HG03571 (cell line): ENCODE data around the gene TRPV5.
"Not testable (repeated sequence)": the region's sequence is repeated elsewhere in the genome, so short reads cannot be mapped to it uniquely, and the experiment has no call there.

Source experiments
- ATAC-seq: cut with Tn5 transposase; IDR thresholded peaks from one replicate; pipeline ENCODE4 v1.9.1; 2021; ENCODE audit not compliant: unreplicated experiment

Gene TRPV5

GRCh38 chr7:142933624-142934023 lies at the start of gene TRPV5:
Gene TRPV5 (minus strand): TSS chr7:142933746. CDS start chr7:142933459, 287 bp downstream.
- ATAC-seq = no peak

- ATAC-seq = not testable (repeated sequence)
Observed at GRCh38 chr7:142978402-142978801, 44.9 kb upstream of the TRPV5 start.

- ATAC-seq = no peak
Observed at GRCh38 chr7:142974626-142975025, 41.1 kb upstream of the TRPV5 start.

GRCh38 chr7:142969183-142969582 lies 35.6 kb upstream of the TRPV5 start:
- no peak for ATAC-seq

- no peak for ATAC-seq
Observed at GRCh38 chr7:142968229-142968628, 34.7 kb upstream of the TRPV5 start.

- ATAC-seq = no peak
Observed at GRCh38 chr7:142964502-142965246, 31.1 kb upstream of the TRPV5 start.

GRCh38 chr7:142963993-142964392 lies 30.4 kb upstream of the TRPV5 start:
- ATAC-seq = no peak

GRCh38 chr7:142962991-142963390 lies 29.4 kb upstream of the TRPV5 start:
- no peak for ATAC-seq

GRCh38 chr7:142961973-142962926 lies 28.7 kb upstream of the TRPV5 start, which contains the start of gene KEL:
Gene KEL (minus strand): TSS chr7:142962363. CDS start chr7:142962206, 157 bp downstream.
- ATAC-seq = no peak

GRCh38 chr7:142961595-142961972 lies 28.0 kb upstream of the TRPV5 start:
- ATAC-seq = no peak

GRCh38 chr7:142960955-142961512 lies 27.5 kb upstream of the TRPV5 start:
- ATAC-seq = no peak

GRCh38 chr7:142959202-142959601 lies 25.7 kb upstream of the TRPV5 start:
- no peak for ATAC-seq

GRCh38 chr7:142957723-142958122 lies 24.2 kb upstream of the TRPV5 start:
- ATAC-seq = no peak

- ATAC-seq = no peak
Observed at GRCh38 chr7:142956951-142957623, 23.5 kb upstream of the TRPV5 start.

GRCh38 chr7:142954680-142955268 lies 21.2 kb upstream of the TRPV5 start:
- ATAC-seq = peak; percentile 77

- ATAC-seq = no peak
Observed at GRCh38 chr7:142950235-142950634, 16.7 kb upstream of the TRPV5 start.

- no peak for ATAC-seq
Observed at GRCh38 chr7:142948603-142949002, 15.1 kb upstream of the TRPV5 start.

GRCh38 chr7:142945001-142945400 lies 11.5 kb upstream of the TRPV5 start:
- no peak for ATAC-seq

- ATAC-seq = no peak
Observed at GRCh38 chr7:142943706-142944268, 10.2 kb upstream of the TRPV5 start.

- no peak for ATAC-seq
Observed at GRCh38 chr7:142942746-142943145, 9.2 kb upstream of the TRPV5 start.
